Measurements from ENCODE around the gene LGALS4.

- TF ChIP-seq, protein P1, sequence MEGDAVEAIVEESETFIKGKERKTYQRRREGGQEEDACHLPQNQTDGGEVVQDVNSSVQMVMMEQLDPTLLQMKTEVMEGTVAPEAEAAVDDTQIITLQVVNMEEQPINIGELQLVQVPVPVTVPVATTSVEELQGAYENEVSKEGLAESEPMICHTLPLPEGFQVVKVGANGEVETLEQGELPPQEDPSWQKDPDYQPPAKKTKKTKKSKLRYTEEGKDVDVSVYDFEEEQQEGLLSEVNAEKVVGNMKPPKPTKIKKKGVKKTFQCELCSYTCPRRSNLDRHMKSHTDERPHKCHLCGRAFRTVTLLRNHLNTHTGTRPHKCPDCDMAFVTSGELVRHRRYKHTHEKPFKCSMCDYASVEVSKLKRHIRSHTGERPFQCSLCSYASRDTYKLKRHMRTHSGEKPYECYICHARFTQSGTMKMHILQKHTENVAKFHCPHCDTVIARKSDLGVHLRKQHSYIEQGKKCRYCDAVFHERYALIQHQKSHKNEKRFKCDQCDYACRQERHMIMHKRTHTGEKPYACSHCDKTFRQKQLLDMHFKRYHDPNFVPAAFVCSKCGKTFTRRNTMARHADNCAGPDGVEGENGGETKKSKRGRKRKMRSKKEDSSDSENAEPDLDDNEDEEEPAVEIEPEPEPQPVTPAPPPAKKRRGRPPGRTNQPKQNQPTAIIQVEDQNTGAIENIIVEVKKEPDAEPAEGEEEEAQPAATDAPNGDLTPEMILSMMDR (IDR thresholded peaks at IDR 0.05; ENCODE audit: low read depth, low read length, poor library complexity, severe bottlenecking): no peak
- TF ChIP-seq EZH2phosphoT487 (IDR thresholded peaks at IDR 0.05; ENCODE audit: borderline replicate concordance, low read length): no peak
Measured at GRCh38 chr19:38830039-38830733, 17.4 kb upstream of the LGALS4 start.

All from DOHH2 (cell line).